ENCODE results near the gene SAA2. TPM values are rescaled to one million over a fixed set of nuclear protein-coding genes. Genes with fewer than 3 reads are reported as not detected.

Gene SAA2
- total RNA-seq, 2 donors from 2014 or later = 4.2 to 14.2 TPM

GRCh38 chr11:18230859-18231258 is 17.6 kb downstream of the SAA2 start:
- H3K4me3 ChIP-seq = no peak overlapping the region
- intact Hi-C loops (cut with DNase I) = no loop called here
- no peaks in the 10 kb centered on the region for H3K9me3 ChIP-seq
- TF ChIP-seq, protein P1, sequence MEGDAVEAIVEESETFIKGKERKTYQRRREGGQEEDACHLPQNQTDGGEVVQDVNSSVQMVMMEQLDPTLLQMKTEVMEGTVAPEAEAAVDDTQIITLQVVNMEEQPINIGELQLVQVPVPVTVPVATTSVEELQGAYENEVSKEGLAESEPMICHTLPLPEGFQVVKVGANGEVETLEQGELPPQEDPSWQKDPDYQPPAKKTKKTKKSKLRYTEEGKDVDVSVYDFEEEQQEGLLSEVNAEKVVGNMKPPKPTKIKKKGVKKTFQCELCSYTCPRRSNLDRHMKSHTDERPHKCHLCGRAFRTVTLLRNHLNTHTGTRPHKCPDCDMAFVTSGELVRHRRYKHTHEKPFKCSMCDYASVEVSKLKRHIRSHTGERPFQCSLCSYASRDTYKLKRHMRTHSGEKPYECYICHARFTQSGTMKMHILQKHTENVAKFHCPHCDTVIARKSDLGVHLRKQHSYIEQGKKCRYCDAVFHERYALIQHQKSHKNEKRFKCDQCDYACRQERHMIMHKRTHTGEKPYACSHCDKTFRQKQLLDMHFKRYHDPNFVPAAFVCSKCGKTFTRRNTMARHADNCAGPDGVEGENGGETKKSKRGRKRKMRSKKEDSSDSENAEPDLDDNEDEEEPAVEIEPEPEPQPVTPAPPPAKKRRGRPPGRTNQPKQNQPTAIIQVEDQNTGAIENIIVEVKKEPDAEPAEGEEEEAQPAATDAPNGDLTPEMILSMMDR (IDR thresholded peaks at IDR 0.05) = no peak
- H3K9ac ChIP-seq (ENCODE audit: low read depth in 2 of 2, low read length in 2 of 2) = no peak overlapping the region
- H3K27ac ChIP-seq = no peak overlapping the region
- H3K27me3 ChIP-seq = no peaks in the 10 kb centered on the region
- DNase-seq = no peak
- no peaks in the 10 kb centered on the region for H3K36me3 ChIP-seq
- H3K4me1 ChIP-seq = no peaks in the 10 kb centered on the region

- Histone ChIP-seq H3K27ac (no peak overlapping the region), H3K9me3 (no peaks in the 10 kb centered on the region), H3K4me1 (no peaks in the 10 kb centered on the region), H3K4me3 (no peak overlapping the region), H3K27me3 (no peaks in the 10 kb centered on the region), H3K36me3 (no peaks in the 10 kb centered on the region), H3K9ac (ENCODE audit: low read depth in 2 of 2, low read length in 2 of 2) (no peak overlapping the region)
- intact Hi-C loops (cut with DNase I) = no loop called here
- TF ChIP-seq, protein P1 (IDR thresholded peaks at IDR 0.05) = no peak
- DNase-seq = no peak
Observed at GRCh38 chr11:18229501-18229900, 19.0 kb downstream of the SAA2 start.

GRCh38 chr11:18225913-18226312 is 22.6 kb downstream of the SAA2 start:
- Histone ChIP-seq H3K9me3 (no peaks in the 10 kb centered on the region), H3K4me1 (no peaks in the 10 kb centered on the region), H3K9ac (ENCODE audit: low read depth in 2 of 2, low read length in 2 of 2) (no peak overlapping the region), H3K36me3 (no peaks in the 10 kb centered on the region), H3K4me3 (no peak overlapping the region), H3K27ac (no peak overlapping the region), H3K27me3 (no peaks in the 10 kb centered on the region)
- no peak for DNase-seq
- TF ChIP-seq, protein P1 (IDR thresholded peaks at IDR 0.05) = no peak
- intact Hi-C loops (cut with DNase I) = no loop called here

DNA sequence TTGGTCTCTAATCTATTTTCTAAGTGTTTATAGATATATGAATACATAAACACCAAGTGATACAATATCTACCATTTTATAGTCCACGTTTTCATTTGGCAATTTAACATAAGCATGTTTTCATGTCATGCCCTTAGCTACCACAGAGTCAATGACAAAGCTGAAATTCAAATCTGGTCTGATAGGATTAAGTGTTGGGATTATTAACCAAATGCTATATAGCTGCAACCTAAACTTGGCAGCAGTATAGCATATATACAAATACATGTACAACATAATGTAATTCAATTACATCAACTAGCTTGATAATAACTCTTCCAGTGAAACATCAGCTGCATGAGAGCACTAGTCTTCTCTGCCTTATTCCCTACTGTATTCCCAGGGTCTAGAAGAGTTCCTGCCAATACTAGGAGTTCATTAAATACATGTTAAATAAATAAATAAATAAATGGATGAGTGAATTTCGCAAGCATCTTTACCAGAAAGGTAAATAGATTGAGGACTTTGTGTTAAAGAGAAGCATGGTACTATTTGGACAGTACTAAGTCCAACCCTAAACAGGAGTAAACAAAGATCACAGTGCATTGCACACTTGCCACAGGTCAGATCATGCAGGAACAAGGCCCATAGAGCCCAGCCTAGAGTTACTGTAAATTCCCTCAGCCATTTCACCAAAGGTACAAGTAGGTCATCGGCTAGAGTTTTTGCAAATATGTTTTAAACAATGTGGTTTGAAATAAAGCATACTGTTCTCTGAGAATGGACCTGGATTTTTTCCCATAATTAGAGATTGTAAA is 24.7 kb downstream of the SAA2 start:
- H3K27me3 ChIP-seq = no peaks in the 10 kb centered on the region
- TF ChIP-seq, protein P1 (IDR thresholded peaks at IDR 0.05) = no peak
- no peak overlapping the region for H3K4me3 ChIP-seq

DNA sequence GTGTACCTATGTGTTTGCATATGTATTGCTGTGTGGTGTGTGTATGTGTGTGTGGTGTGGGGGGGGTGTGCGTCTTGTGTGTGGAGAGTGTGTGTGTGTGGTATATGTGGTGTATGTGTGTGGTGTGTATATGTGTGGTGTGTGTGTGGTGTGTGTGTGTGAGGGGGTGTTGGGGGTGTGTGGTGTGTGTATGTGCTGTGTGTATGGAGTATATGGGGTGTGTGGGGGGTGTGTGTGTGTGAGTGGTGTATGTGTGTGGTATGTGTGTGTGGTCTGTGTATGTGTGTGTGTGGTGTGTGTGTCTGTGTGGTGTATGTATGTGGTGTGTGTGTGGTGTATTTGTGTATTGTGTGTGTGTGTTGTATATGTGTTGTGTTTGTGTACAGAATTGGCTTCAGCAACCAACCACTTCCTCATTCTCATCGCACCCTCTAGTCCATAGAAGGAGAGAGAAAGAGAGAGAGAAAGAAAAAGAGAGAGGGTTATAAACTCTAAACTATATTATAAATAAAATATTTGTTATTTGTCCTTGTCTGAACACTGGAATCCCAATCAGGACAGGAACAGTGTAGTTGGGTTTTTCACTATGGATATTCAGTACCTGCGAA is 25.6 kb downstream of the SAA2 start:
- H3K36me3 ChIP-seq = no peaks in the 10 kb centered on the region
- TF ChIP-seq, protein P1 (IDR thresholded peaks at IDR 0.05) = no peak
- intact Hi-C loops (cut with DNase I) = no loop called here
- H3K9ac ChIP-seq (ENCODE audit: low read depth in 2 of 2, low read length in 2 of 2) = no peak overlapping the region
- no peak overlapping the region for H3K27ac ChIP-seq
- no peaks in the 10 kb centered on the region for H3K4me1 ChIP-seq
- no peak for DNase-seq
- no peaks in the 10 kb centered on the region for H3K9me3 ChIP-seq
- no peaks in the 10 kb centered on the region for H3K27me3 ChIP-seq
- H3K4me3 ChIP-seq = no peak overlapping the region

More for the DNA sequence above, 24.7 kb downstream of the SAA2 start:
- intact Hi-C loops (cut with DNase I) = no loop called here
- no peak for DNase-seq
- no peaks in the 10 kb centered on the region for H3K9me3 ChIP-seq
- no peak overlapping the region for H3K27ac ChIP-seq
- H3K4me1 ChIP-seq = no peaks in the 10 kb centered on the region
- no peaks in the 10 kb centered on the region for H3K36me3 ChIP-seq
- H3K9ac ChIP-seq (ENCODE audit: low read depth in 2 of 2, low read length in 2 of 2) = no peak overlapping the region
